GM12878 (cell line): Measurements from ENCODE around the gene RNASEH2A.

ENCODE experiments used
- ASH2L ChIP-seq: fragments of 300-600, 200-600 bp; sonication (generic); IDR thresholded peaks from 2 replicates; pipeline ENCODE4 v1.6.1; 2017; ENCODE audit warnings: low read depth, mild to moderate bottlenecking, borderline replicate concordance
- ATF2 ChIP-seq: IDR thresholded peaks from 2 replicates; pipeline ENCODE4 v1.6.1; 2012; ENCODE audit warnings: low read length, inconsistent platforms
- CTCF ChIP-seq, 3 experiments: IDR thresholded peaks in 2 of 3; conservative IDR thresholded peaks in 1 of 3; 2 replicates each; pipeline ENCODE4 v1.5.1; 2011; ENCODE audit warnings: low read depth in 3 of 3, low read length in 3 of 3, mild to moderate bottlenecking in 3 of 3, control low read depth in 2 of 3, moderate library complexity in 2 of 3, inconsistent platforms in 1 of 3, mixed read lengths in 1 of 3; ENCODE audit not compliant: control insufficient read depth in 2 of 3, insufficient read depth in 1 of 3; ENCODE audit errors: extremely low read depth in 1 of 3
- EP300 ChIP-seq, 2 experiments: fragments of 150-350 bp in 1 of 2; IDR thresholded peaks; 2 replicates each; pipeline ENCODE4 v1.6.1; 2011 to 2012; ENCODE audit warnings: low read depth in 2 of 2, low read length in 2 of 2, borderline replicate concordance in 1 of 2, improper control_type of control experiment in 1 of 2, inconsistent platforms in 1 of 2; ENCODE audit not compliant: control insufficient read depth in 1 of 2
- POLR2A ChIP-seq: IDR thresholded peaks from 2 replicates; pipeline ENCODE4 v1.6.1; 2011; ENCODE audit warnings: low read depth, mild to moderate bottlenecking, low read length
- RAD21 ChIP-seq: IDR thresholded peaks from 2 replicates; pipeline ENCODE4 v1.6.1; 2011; ENCODE audit warnings: mild to moderate bottlenecking, low read depth, low read length, moderate library complexity; ENCODE audit not compliant: insufficient read depth

- TF ChIP-seq POLR2A (no peak), ATF2 (no peak), RAD21 (no peak), CTCF (IDR thresholded peaks at IDR 0.05 in 2 of 3, conservative IDR thresholded peaks at IDR 0.05 in 1 of 3; ENCODE audit: control insufficient read depth in 2 of 3, extremely low read depth in 1 of 3, insufficient read depth in 1 of 3, low read depth in 3 of 3, low read length in 3 of 3) (no peak), EP300 (IDR thresholded peaks at IDR 0.05; ENCODE audit: borderline replicate concordance in 1 of 2, control insufficient read depth in 1 of 2, low read depth in 2 of 2, low read length in 2 of 2) (no peak), ASH2L (no peak)
These were observed 27.6 kb downstream of the RNASEH2A start for GRCh38 chr19:12833738-12834565.
